Heart left ventricle (tissue), 16 donors: ENCODE measurements around the gene ALPP. TPM values are rescaled to one million over a fixed set of nuclear protein-coding genes. Genes with fewer than 3 reads are reported as not detected.
"Not testable (repeated sequence)": the region's sequence is repeated elsewhere in the genome, so short reads cannot be mapped to it uniquely, and the experiment has no call there.

Experiments
- ATAC-seq, 4 donors: fragments of 200-7000 bp; cut with Tn5 transposase; one replicate each; pipeline ENCODE4 v1.9.1; 2020 to 2022; ENCODE audit warnings: moderate library complexity in 4 of 4, mild to moderate bottlenecking in 3 of 4, moderate number of reproducible peaks in 1 of 4
- DNase-seq, 5 donors: peaks; one replicate each; pipeline ENCODE4 v3.0.0-alpha.2; 2020
- H3K27ac ChIP-seq, 12 donors: fragments of 200-600 bp; sonication (generic) in 4 of 12; one replicate each; pipeline versions ENCODE4 v1.5.0 to v1.8.0; 2016 to 2022; ENCODE audit warnings: mild to moderate bottlenecking in 2 of 12
- H3K27me3 ChIP-seq, 9 donors: fragments of 200-600 bp; sonication (generic) in 2 of 9; one replicate each; pipeline versions ENCODE4 v1.5.1 to v1.8.0; 2016 to 2022; ENCODE audit warnings: mild to moderate bottlenecking in 3 of 9
- H3K36me3 ChIP-seq, 9 donors: fragments of 200-600 bp; sonication (generic) in 2 of 9; one replicate each; pipeline versions ENCODE4 v1.5.0 to v1.8.0; 2018 to 2022; ENCODE audit warnings: mild to moderate bottlenecking in 2 of 9
- H3K4me1 ChIP-seq, 12 donors: fragments of 200-600 bp; sonication (generic) in 4 of 12; one replicate each; pipeline versions ENCODE4 v1.5.0 to v1.8.0; 2016 to 2022; ENCODE audit warnings: mild to moderate bottlenecking in 3 of 12
- H3K4me3 ChIP-seq, 12 donors: fragments of 200-600 bp; sonication (generic) in 4 of 12; one replicate each; pipeline versions ENCODE4 v1.5.0 to v1.8.0; 2017 to 2022; ENCODE audit warnings: mild to moderate bottlenecking in 9 of 12, moderate library complexity in 4 of 12
- H3K9me3 ChIP-seq, 12 donors: fragments of 200-600 bp; sonication (generic) in 4 of 12; one replicate each; pipeline versions ENCODE4 v1.5.0 to v1.8.0; 2016 to 2022; ENCODE audit warnings: mild to moderate bottlenecking in 1 of 12
- CTCF ChIP-seq, 12 donors: fragments of 200-600 bp; sonication (generic) in 4 of 12; IDR thresholded peaks; one replicate each; pipeline versions ENCODE4 v1.5.0 to v1.8.0; 2018 to 2022; ENCODE audit warnings: antibody characterized with exemption in 12 of 12, mild to moderate bottlenecking in 5 of 12
- POLR2A ChIP-seq, 2 donors: fragments of 450-650 bp; IDR thresholded peaks; one replicate each; pipeline ENCODE4 v1.6.1; 2017; ENCODE audit warnings: antibody characterized with exemption in 2 of 2, mild to moderate bottlenecking in 2 of 2, moderate library complexity in 2 of 2
- WGBS, 4 donors: extraction: QIAGEN DNeasy Blood & Tissue Kit in 2 of 4; methylation state at CpG; one replicate each; pipeline versions ENCODE4 v1.1.5 to v1.1.7; 2013 to 2018; 5-methylcytosine and 5-hydroxymethylcytosine counted together
- intact Hi-C, 10 donors: fragments of 100-400 bp; cut with DNase I; formaldehyde crosslinking; loops; one replicate each; pipeline versions ENCODE4 v1.11.1 to v1.14.2; 2022
- polyA plus RNA-seq, 2 donors: library from polyadenylated mRNA; stranded (reverse); fragments of 200-250 nt; gene quantifications; one replicate each; pipeline ENCODE4 v1.2.3, GENCODE V29; 2013
- total RNA-seq, 9 donors: library from RNA; depleted of rRNA in 2 of 9; stranded (reverse); fragments of >200 nt in 2 of 9; fragmentation: NEBNext Ultra II Directional in 3 of 9; extraction: Animal tissue kit (Norgen Biotek cat#: 25700) in 3 of 9; gene quantifications; one replicate each; pipeline versions ENCODE4 v1.1.0 to v1.2.4, GENCODE V29; 2016 to 2023
- donor health status: ischemic (EF 13 %, LVEDD 7.1; RV severe dilation, severe dysfunction).
- donor health status: healthy with polysubstance abuse.
- donor health status: DM: no; HTN: yes; CAD: no.
- donor health status: DM: no; HTN: no; CAD: no.
- donor health status: ischemic (EF 25% LVEDD 6.9; RV normal size, moderate dysfunction).
- donor health status: ischemic (EF 25% LVEDD 5.7; RV mildly dilated, moderate dysfunction).
- donor health status: healthy.
- donor health status: DM: yes; HTN: yes; CAD: no.
- donor health status: ischemic (EF 35%, LVEDD 5.7; RV mildly dilated, moderate dysfunction).
- donor health status: nonischemic (EF 11% LVEDD 7.7; RV severe dilation, severe dysfunction).
- donor health status: DM: yes; HTN: yes; CAD: no.
- donor health status: PGD.
- donor health status: ischemic (EF 29% LVEDD 5.4; RV normal size, mild dysfunction).
- donor health status: nonischemic (EF 23%, LVEDD 6.1; RV moderate dilation, normal function).

The ALPP gene
- total and polyA plus RNA-seq, 11 donors: not detected

- intact Hi-C loops: no loop called here
- 78 to 93% (median 92%) methylated on average over 10 to 11 of the region's 11 CpGs for WGBS, 4 donors
Observed at GRCh38 chr2:232405943-232406510, 27.5 kb downstream of the ALPP start.

GRCh38 chr2:232406556-232407310 is 28.2 kb downstream of the ALPP start, which contains the start of gene ALPG:
Gene ALPG (plus strand): TSS chr2:232406844. CDS start chr2:232406895, 51 bp downstream.
- intact Hi-C loops: no loop called here
- no peaks in the 10 kb centered on the region for H3K9me3 ChIP-seq
- no peaks in the 10 kb centered on the region for H3K36me3 ChIP-seq
- H3K4me1 ChIP-seq: no peaks in the 10 kb centered on the region
- no peak within 1 kb of the TSS for H3K4me3 ChIP-seq
- DNase-seq: no peak
- H3K27ac ChIP-seq: no peak within 1 kb of the TSS
- 85 to 97% (median 90%) methylated on average over 12 to 17 of the region's 17 CpGs for WGBS, 4 donors
- H3K27me3 ChIP-seq: peaks cover 0 to 23% (median 0%) of the 10 kb centered on the region in 9 donors
- ATAC-seq: no peak
- TF ChIP-seq CTCF (IDR thresholded peaks at IDR 0.05): no peak
- no peak for TF ChIP-seq POLR2A (IDR thresholded peaks at IDR 0.05)

More at GRCh38 chr2:232405943-232406510, 27.5 kb downstream of the ALPP start:
- no peak overlapping the region for H3K27ac ChIP-seq
- ATAC-seq (no peak), DNase-seq (no peak)
- TF ChIP-seq CTCF (IDR thresholded peaks at IDR 0.05) (no peak), POLR2A (IDR thresholded peaks at IDR 0.05) (no peak)
- no peak overlapping the region for H3K4me3 ChIP-seq
- H3K9me3 ChIP-seq: no peaks in the 10 kb centered on the region
- H3K27me3 ChIP-seq: peaks cover 0 to 21% (median 0%) of the 10 kb centered on the region in 9 donors
- no peaks in the 10 kb centered on the region for H3K4me1 ChIP-seq
- H3K36me3 ChIP-seq: no peaks in the 10 kb centered on the region

- intact Hi-C loops, DNase-seq, H3K4me1 ChIP-seq, H3K36me3 ChIP-seq, H3K9me3 ChIP-seq, ATAC-seq, H3K27ac ChIP-seq, H3K4me3 ChIP-seq: not testable (repeated sequence)
- 92 to 95% (median 93%) methylated on average over 19 to 30 of the region's 30 CpGs for WGBS, 4 donors
- H3K27me3 ChIP-seq: peaks cover 0 to 23% (median 3%) of the 10 kb centered on the region in 9 donors
Observed at GRCh38 chr2:232407428-232408150, 29.0 kb downstream of the ALPP start.

GRCh38 chr2:232408269-232408668 is 29.7 kb downstream of the ALPP start:
- H3K36me3 ChIP-seq, H3K27ac ChIP-seq, intact Hi-C loops, H3K9me3 ChIP-seq, H3K4me3 ChIP-seq, H3K4me1 ChIP-seq, DNase-seq: not testable (repeated sequence)
- peaks cover 0 to 29% (median 6%) of the 10 kb centered on the region in 9 donors for H3K27me3 ChIP-seq
- ATAC-seq: peak in 1 of 4 donors; percentile 16
- 78 to 86% (median 84%) methylated on average over 10 of the region's 10 CpGs; no CpG with 5 or more reads in 1 of the 4 donors for WGBS, 4 donors

- WGBS, 4 donors: 30 to 79% (median 56%) methylated on average over 7 to 40 of the region's 40 CpGs
- H3K36me3 ChIP-seq, DNase-seq, intact Hi-C loops, H3K27ac ChIP-seq, H3K4me3 ChIP-seq, H3K9me3 ChIP-seq, H3K4me1 ChIP-seq, ATAC-seq: not testable (repeated sequence)
- peaks cover 0 to 42% (median 6%) of the 10 kb centered on the region in 9 donors for H3K27me3 ChIP-seq
Observed at GRCh38 chr2:232409617-232410016, 31.1 kb downstream of the ALPP start.
